HepG2 (cell line): ENCODE results near the gene IRAK4. TPM values are rescaled to one million over a fixed set of nuclear protein-coding genes. Genes with fewer than 3 reads are reported as not detected.

ENCODE experiments used
- ATAC-seq: fragments of 200-7000 bp; cut with Tn5 transposase; 3 replicates; pipeline ENCODE4 v1.9.1; 2020; ENCODE audit warnings: mild to moderate bottlenecking, moderate library complexity
- BruUV-seq: library from RNA; stranded (reverse); fragments of 400-500 nt; replicated peaks from 2 replicates; lab custom pipeline; 2021; lab: Mats Ljungman, UMichigan
- CTCF ChIA-PET: fragments of 300-600 bp; formaldehyde crosslinking; extraction: SDS; loops from one replicate; lab custom pipeline; 2021; ENCODE audit warnings: low total read pairs, inconsistent platforms, low intra/inter-chr PET ratio; lab: Yijun Ruan, JAX
- POLR2A ChIA-PET: fragments of 350-600 bp; sonication (Branson Sonifier 250); formaldehyde crosslinking; loops from one replicate; lab custom pipeline; 2020; ENCODE audit warnings: antibody characterized with exemption, inconsistent platforms; lab: Yijun Ruan, JAX
- DNase-seq: peaks from one replicate; pipeline ENCODE4 v3.0.0-alpha.2; 2015; ENCODE audit warnings: low spot score
- FAIRE-seq: peaks from 3 replicates; lab custom pipeline; 2011; peaks lifted over from hg19 to GRCh38; lab: Jason Lieb, UNC
- H2AFZ ChIP-seq: one replicate; pipeline ENCODE4 v1.6.1; 2011; ENCODE audit warnings: low read length, inconsistent platforms
- H3K27ac ChIP-seq: fragments of 300-600 bp; 3 replicates; pipeline ENCODE4 v1.8.0; 2011; ENCODE audit warnings: mixed run types, mild to moderate bottlenecking, mixed read lengths, low read length, inconsistent platforms; ENCODE audit not compliant: insufficient read depth; ENCODE audit errors: extremely low read length
- H3K27me3 ChIP-seq, 2 experiments: fragments of 200-600 bp in 1 of 2; 2 replicates in 1 of 2; 3 replicates in 1 of 2; pipeline versions ENCODE4 v1.6.0 to v1.8.0; 2011; ENCODE audit warnings: low read length in 2 of 2, mild to moderate bottlenecking in 2 of 2, moderate library complexity in 2 of 2, inconsistent platforms in 1 of 2; ENCODE audit not compliant: insufficient read depth in 2 of 2, control insufficient read depth in 1 of 2
- H3K36me3 ChIP-seq, 2 experiments: fragments of 200-600 bp in 1 of 2; replicated peaks in 1 of 2; 2 replicates in 1 of 2; 3 replicates in 1 of 2; pipeline versions ENCODE4 v1.5.1 to v1.8.0; 2011; ENCODE audit warnings: low read length in 2 of 2, inconsistent platforms in 1 of 2; ENCODE audit not compliant: insufficient read depth in 2 of 2, control insufficient read depth in 1 of 2
- H3K4me1 ChIP-seq: 2 replicates; pipeline ENCODE4 v1.5.1; 2012; ENCODE audit warnings: low read length, inconsistent platforms; ENCODE audit not compliant: insufficient read depth
- H3K4me2 ChIP-seq: 2 replicates; pipeline ENCODE4 v1.6.0; 2011; ENCODE audit warnings: low read depth, low read length, inconsistent platforms
- H3K4me3 ChIP-seq, 3 experiments: fragments of 200-600 bp in 1 of 3; sonication (generic), shearing (Covaris generic) in 1 of 3; replicated peaks in 1 of 3; 2 replicates each; pipeline ENCODE4 v1.5.1; 2011 to 2016; ENCODE audit warnings: low read length in 3 of 3, inconsistent platforms in 2 of 3, low read depth in 2 of 3, mild to moderate bottlenecking in 2 of 3, control low read depth in 1 of 3, mixed read lengths in 1 of 3; ENCODE audit not compliant: insufficient read depth in 1 of 3
- H3K79me2 ChIP-seq: one replicate; pipeline ENCODE4 v1.6.1; 2011; ENCODE audit warnings: low read length, inconsistent platforms; ENCODE audit not compliant: insufficient read depth
- H3K9ac ChIP-seq: 2 replicates; pipeline ENCODE4 v1.6.0; 2011; ENCODE audit warnings: mild to moderate bottlenecking, low read depth, low read length, inconsistent platforms; ENCODE audit not compliant: insufficient read depth
- H3K9me3 ChIP-seq: 2 replicates; pipeline ENCODE4 v1.5.1; 2012; ENCODE audit warnings: mild to moderate bottlenecking, low read length
- H4K20me1 ChIP-seq: 2 replicates; pipeline ENCODE4 v1.6.0; 2011; ENCODE audit warnings: inconsistent platforms, mild to moderate bottlenecking, low read length, moderate library complexity; ENCODE audit not compliant: insufficient read depth
- CCDC6 ChIP-seq: sonication (generic); formaldehyde crosslinking; IDR thresholded peaks from 2 replicates; pipeline ENCODE4 v1.8.1; 2022; ENCODE audit warnings: mild to moderate bottlenecking, missing genetic modification reagents, moderate library complexity
- CTCF ChIP-seq: sonication (generic); formaldehyde crosslinking; IDR thresholded peaks from 2 replicates; pipeline ENCODE4 v1.5.0; 2020; ENCODE audit warnings: mild to moderate bottlenecking, missing genetic modification reagents, moderate library complexity
- NONO ChIP-seq, 2 experiments: fragments of 450-650 bp in 1 of 2; sonication (generic) in 1 of 2; formaldehyde crosslinking in 1 of 2; IDR thresholded peaks in 1 of 2; conservative IDR thresholded peaks in 1 of 2; 2 replicates each; pipeline versions ENCODE4 v1.6.1 to v1.8.0; 2017 to 2022; ENCODE audit warnings: mild to moderate bottlenecking in 1 of 2, missing genetic modification reagents in 1 of 2, moderate library complexity in 1 of 2
- REXO4 ChIP-seq: sonication (generic); formaldehyde crosslinking; IDR thresholded peaks from 2 replicates; pipeline ENCODE4 v1.8.0; 2022; ENCODE audit warnings: missing genetic modification reagents, mild to moderate bottlenecking, borderline replicate concordance
- SMC3 ChIP-seq: IDR thresholded peaks from 2 replicates; pipeline ENCODE4 v1.6.1; 2011; ENCODE audit warnings: low read length, improper control_type of control experiment
- STAG1 ChIP-seq: sonication (generic); formaldehyde crosslinking; IDR thresholded peaks from 2 replicates; pipeline ENCODE4 v1.4.0; 2020; ENCODE audit warnings: missing genetic modification reagents
- THAP11 ChIP-seq: IDR thresholded peaks from 2 replicates; pipeline ENCODE4 v1.6.1; 2016; ENCODE audit warnings: missing biosample characterization, missing genetic modification reagents
- ZNF143 ChIP-seq: sonication (generic); formaldehyde crosslinking; IDR thresholded peaks from 2 replicates; pipeline ENCODE4 v1.4.0; 2020; ENCODE audit warnings: missing genetic modification reagents
- ZNF180 ChIP-seq: sonication (generic); formaldehyde crosslinking; IDR thresholded peaks from 2 replicates; pipeline ENCODE4 v1.4.0; 2020; ENCODE audit warnings: low read depth, missing genetic modification reagents, borderline replicate concordance
- ZNF263 ChIP-seq: sonication (generic); formaldehyde crosslinking; IDR thresholded peaks from 2 replicates; pipeline ENCODE4 v1.4.0; 2020; ENCODE audit warnings: missing genetic modification reagents
- ZNF34 ChIP-seq: sonication (generic); formaldehyde crosslinking; IDR thresholded peaks from 2 replicates; pipeline ENCODE4 v1.4.0; 2020; ENCODE audit warnings: mild to moderate bottlenecking, missing genetic modification reagents, borderline replicate concordance
- ZNF768 ChIP-seq: sonication (generic); formaldehyde crosslinking; IDR thresholded peaks from 2 replicates; pipeline ENCODE4 v1.4.0; 2020; ENCODE audit warnings: missing genetic modification reagents
- ZXDC ChIP-seq: sonication (generic); formaldehyde crosslinking; IDR thresholded peaks from 2 replicates; pipeline ENCODE4 v1.5.0; 2020; ENCODE audit warnings: mild to moderate bottlenecking, missing genetic modification reagents
- WGBS: methylation state at CpG from one replicate; pipeline ENCODE4 v1.1.6; 2017; ENCODE audit warnings: low lambda C conversion rate; 5-methylcytosine and 5-hydroxymethylcytosine counted together
- in situ Hi-C: cut with HindIII; loops from 2 replicates; pipeline ENCODE4 v1.10.0; 2017; ENCODE audit warnings: low pct_unique_long_range_greater_than_20kb; ENCODE audit not compliant: extremely low pct_ligation_motif_present
- intact Hi-C: fragments of 100-400 bp; cut with micrococcal nuclease; formaldehyde crosslinking; loops from one replicate; pipeline ENCODE4 v1.10.0; 2022; ENCODE audit not compliant: unreplicated experiment
- polyA plus RNA-seq, 8 experiments: library from polyadenylated mRNA; depleted of rRNA in 3 of 8; stranded (reverse) in 7 of 8; unstranded in 1 of 8; fragments of >200 nt; fragmentation: Illumina TruSeq in 4 of 8; extraction: Trizol in 4 of 8; gene quantifications; 2 replicates each; pipeline versions ENCODE4 v1.2.1 to v1.2.3, GENCODE V29; 2011 to 2016; ENCODE audit warnings: low read depth in 4 of 8, missing spikeins in 1 of 8, mixed read lengths in 1 of 8; ENCODE audit not compliant: insufficient read depth in 1 of 8
- total RNA-seq, 5 experiments: library from RNA; depleted of rRNA; stranded (reverse); fragments of >200 nt; fragmentation: Illumina TruSeq; extraction: Trizol; gene quantifications; 2 replicates each; pipeline ENCODE4 v1.2.3, GENCODE V29; 2016; ENCODE audit warnings: low read depth in 1 of 5

IRAK4 gene
- total and polyA plus RNA-seq, 2 of the 13 experiments (the other 11 are each of a cell fraction or from before 2014, with no cell fraction given): 6.6 to 7.1 TPM

GRCh38 chr12:43776498-43776897 is 17.7 kb downstream of the IRAK4 start:
- TF ChIP-seq STAG1 (CRISPR knock-in tag) (peak; percentile 68), CTCF (CRISPR knock-in tag) (peak; percentile 61), CCDC6 (CRISPR knock-in tag) (no peak), SMC3 (peak; percentile 72; the same call in 1 of the 2 replicates)
- TF ChIP-seq, all 625 proteins: peak for 3
- in situ Hi-C loops (loop anchor here (5.0 kb wide), 1 partner anchor 106 kb away; no protein-coding TSS in a partner anchor), intact Hi-C loops (loop anchor here (1.0 to 2.0 kb wide), 3 partner anchors 28 to 106 kb away; partner anchors contain the start of gene TMEM117)
- WGBS: 72% methylated on average over 3 of the region's 3 CpGs
- H2AFZ ChIP-seq: no peak overlapping the region
- no peaks in the 10 kb centered on the region for H4K20me1 ChIP-seq
- H3K4me1 ChIP-seq: no peaks in the 10 kb centered on the region
- ATAC-seq (peak; percentile 89), FAIRE-seq (peak; percentile 66), DNase-seq (peak; percentile 44)
- no peak overlapping the region for H3K4me3 ChIP-seq
- CTCF ChIA-PET: interaction anchor here (3.5 kb wide), 1 partner anchor 106 kb away, joined by 44 read pairs; no protein-coding TSS in a partner anchor
- no peak overlapping the region for H3K9ac ChIP-seq
- no peaks in the 10 kb centered on the region for H3K79me2 ChIP-seq
- H3K4me2 ChIP-seq: no peak overlapping the region
- H3K27ac ChIP-seq: no peak overlapping the region
- H3K27me3 ChIP-seq: no peaks in the 10 kb centered on the region
- no TSS peak for BruUV-seq
- no peaks in the 10 kb centered on the region for H3K9me3 ChIP-seq
- H3K36me3 ChIP-seq: peaks cover 0 to 3% of the 10 kb centered on the region in 2 experiments; a peak in 3 of 5 replicates
- POLR2A ChIA-PET: interaction anchor here (1.6 kb wide), 1 partner anchor 106 kb away, joined by 5 read pairs; no protein-coding TSS in a partner anchor

DNA sequence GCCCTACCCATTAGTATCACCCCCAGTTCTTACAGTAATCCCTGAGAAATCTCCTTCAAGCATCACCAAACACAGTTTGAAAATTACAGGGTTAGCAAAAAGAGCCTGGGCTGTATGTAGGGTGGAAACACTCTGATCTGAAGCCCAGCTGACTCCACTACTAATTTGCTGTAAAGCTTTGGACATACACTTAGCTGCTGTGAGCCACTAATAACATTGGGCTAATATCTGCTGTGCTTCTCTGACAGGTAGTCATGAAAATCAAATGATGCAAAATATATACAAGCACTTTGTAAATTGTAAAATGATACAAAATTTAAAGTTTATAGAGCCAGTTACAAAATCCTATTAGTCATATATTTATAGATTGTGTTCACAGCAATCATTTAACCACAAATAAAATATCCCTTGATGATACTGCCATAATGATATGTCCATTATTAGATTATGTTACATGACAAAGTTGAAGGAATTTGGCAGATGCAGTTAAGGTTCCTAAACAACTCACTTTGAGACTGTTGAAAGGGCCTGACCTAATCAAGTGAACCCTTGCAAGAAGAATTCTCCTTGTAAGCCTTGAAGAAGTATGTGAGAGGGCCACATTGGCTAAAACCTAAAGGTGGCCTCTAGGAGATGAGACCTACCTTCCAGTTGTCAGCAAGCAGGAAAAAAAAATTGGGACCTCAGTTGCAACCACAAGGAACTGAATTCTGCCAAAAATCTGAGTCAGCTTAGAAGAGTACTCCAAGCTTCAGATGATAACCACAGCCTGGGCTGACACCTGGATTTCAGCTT is 28.3 kb downstream of the IRAK4 start:
- no TSS peak for BruUV-seq
- Histone ChIP-seq H3K9ac (no peak overlapping the region), H3K9me3 (no peaks in the 10 kb centered on the region), H3K79me2 (no peaks in the 10 kb centered on the region), H2AFZ (no peak overlapping the region), H3K4me3 (no peak overlapping the region), H3K4me1 (no peaks in the 10 kb centered on the region), H3K27me3 (no peaks in the 10 kb centered on the region), H4K20me1 (no peaks in the 10 kb centered on the region), H3K27ac (no peak overlapping the region), H3K36me3 (no peaks in the 10 kb centered on the region; a peak in 1 of 5 replicates), H3K4me2 (no peak overlapping the region)
- FAIRE-seq (no peak), DNase-seq (no peak), ATAC-seq (no peak)
- ChIA-PET CTCF (no interaction called here), POLR2A (no interaction called here)
- in situ Hi-C loops: no loop called here
- intact Hi-C loops: no loop called here
- TF ChIP-seq ZNF34 (CRISPR knock-in tag): no peak
- no peak for TF ChIP-seq ZNF143 (CRISPR knock-in tag)
- no peak for TF ChIP-seq ZNF263 (CRISPR knock-in tag)
- no peak for TF ChIP-seq ZNF180 (CRISPR knock-in tag)
- TF ChIP-seq ZXDC (CRISPR knock-in tag): no peak
- TF ChIP-seq ZNF768 (CRISPR knock-in tag): no peak
- no peak for TF ChIP-seq THAP11 (CRISPR knock-in tag)
- TF ChIP-seq REXO4 (CRISPR knock-in tag): no peak
- TF ChIP-seq NONO (IDR thresholded peaks at IDR 0.05): no peak
- no peak for TF ChIP-seq NONO (CRISPR knock-in tag; conservative IDR thresholded peaks at IDR 0.05)
